Left kidney (tissue), 2 donors: ENCODE measurements around the gene IQSEC1. TPM values are rescaled to one million over a fixed set of nuclear protein-coding genes. Genes with fewer than 3 reads are reported as not detected.

ENCODE experiments used
- DNase-seq: peaks from one replicate; pipeline ENCODE4 v3.0.0-alpha.2; 2013
- polyA plus RNA-seq: library from polyadenylated mRNA; unstranded; fragments of 120-200 nt; gene quantifications from one replicate; pipeline ENCODE4 v1.2.1, GENCODE V29; 2013; ENCODE audit not compliant: insufficient read length

IQSEC1 gene
- polyA plus RNA-seq, 1 donor, result 32.1 TPM

DNA sequence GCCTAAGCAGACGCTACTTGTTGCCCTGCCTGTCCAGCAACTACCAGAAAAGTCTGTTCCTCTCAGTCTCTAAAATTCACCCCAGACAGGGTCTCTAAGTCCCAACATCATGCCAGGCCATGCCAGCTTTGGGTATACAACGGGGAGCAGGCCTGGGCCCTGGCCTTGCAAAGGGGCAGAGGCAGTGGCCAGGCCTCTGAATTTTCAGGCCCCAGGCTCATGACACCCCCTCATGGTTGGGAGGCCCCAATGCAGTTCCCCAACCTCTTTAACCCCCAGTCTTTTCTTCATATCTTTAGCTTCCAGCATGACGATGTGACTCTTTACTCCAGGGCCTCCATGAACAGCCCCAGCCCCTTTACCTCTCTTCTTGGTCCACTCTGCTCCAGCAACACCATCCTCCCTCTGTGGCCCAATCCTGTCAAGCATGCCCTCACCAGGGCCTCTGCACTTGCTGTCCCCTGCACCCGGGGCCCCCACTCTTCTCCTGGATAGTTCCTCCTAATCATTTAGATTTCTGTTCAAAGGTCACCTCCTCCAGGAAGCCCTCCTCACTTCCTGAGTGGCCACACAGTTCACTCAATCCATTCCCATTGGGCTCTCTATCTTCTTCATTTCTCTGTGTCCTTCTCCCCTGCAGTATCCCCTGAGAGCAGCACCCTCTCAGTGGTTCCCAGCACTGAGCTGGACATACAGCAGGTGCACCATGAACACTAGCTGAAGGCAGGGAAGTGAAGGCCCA, 4.8 kb downstream of the IQSEC1 start:
- DNase-seq, result no peak

- no peak for DNase-seq
These were observed 5.5 kb downstream of the IQSEC1 start for GRCh38 chr3:13067778-13068177.

DNA sequence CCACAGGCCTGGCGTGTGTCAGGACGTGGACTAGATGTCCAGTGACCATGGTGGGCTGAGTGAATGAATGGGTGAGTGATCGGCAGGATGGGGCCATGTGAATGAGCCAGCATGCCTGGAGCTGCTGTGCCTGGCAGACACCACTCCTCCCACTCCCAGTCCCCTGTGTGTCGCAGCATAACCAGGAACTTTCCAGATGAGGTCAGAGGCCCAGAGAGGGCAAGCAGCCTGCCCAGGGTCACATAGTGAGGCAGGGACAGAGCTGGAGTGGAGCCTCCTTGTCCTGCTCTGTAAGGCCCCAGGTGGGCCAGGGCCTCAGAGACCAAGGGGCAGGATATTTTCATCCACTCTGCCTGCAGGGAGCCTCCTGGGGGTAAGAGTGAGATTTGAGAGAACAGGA, 6.4 kb downstream of the IQSEC1 start:
- no peak for DNase-seq

DNA sequence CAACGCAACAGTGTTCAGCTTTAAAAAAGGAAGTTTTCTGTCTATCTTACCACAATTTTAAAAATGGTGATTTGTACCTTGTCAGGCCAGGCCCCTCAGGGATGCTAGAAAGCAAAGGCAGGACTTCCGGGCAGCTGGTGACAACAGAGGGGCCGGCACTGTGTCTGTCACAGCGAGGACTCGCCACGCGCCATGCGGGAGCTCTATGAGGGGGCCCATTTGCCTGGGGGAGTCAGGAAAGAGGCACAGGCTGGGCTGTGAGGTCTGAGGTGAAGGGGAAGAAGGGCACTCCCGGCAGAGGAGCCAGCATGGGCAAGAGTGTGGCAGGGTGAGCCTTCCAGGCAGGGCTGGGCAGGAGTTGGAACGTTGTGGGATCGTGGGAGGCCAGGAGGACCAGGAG, 7.0 kb downstream of the IQSEC1 start:
- no peak for DNase-seq

DNA sequence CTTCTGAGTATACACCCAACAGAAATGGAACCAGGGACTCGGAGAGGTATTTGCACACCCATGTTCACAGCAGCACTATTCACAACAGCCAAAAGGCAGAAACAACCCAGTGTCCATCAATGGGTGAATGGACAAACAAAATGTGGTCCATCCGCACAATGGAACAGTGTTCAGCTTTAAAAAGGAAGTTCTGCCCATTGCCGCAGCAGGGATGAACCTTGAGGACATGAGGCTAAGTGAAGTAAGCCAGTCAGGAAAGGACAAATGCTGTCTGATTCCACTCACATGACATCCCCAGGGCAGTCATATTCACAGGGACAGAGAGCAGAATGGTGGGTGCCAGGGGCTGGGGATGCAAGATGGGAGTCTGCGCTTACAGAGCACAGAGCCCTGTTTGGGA, 7.5 kb downstream of the IQSEC1 start:
- DNase-seq, result no peak

- no peak for DNase-seq
These were observed 8.3 kb downstream of the IQSEC1 start for GRCh38 chr3:13064964-13065363.

DNA sequence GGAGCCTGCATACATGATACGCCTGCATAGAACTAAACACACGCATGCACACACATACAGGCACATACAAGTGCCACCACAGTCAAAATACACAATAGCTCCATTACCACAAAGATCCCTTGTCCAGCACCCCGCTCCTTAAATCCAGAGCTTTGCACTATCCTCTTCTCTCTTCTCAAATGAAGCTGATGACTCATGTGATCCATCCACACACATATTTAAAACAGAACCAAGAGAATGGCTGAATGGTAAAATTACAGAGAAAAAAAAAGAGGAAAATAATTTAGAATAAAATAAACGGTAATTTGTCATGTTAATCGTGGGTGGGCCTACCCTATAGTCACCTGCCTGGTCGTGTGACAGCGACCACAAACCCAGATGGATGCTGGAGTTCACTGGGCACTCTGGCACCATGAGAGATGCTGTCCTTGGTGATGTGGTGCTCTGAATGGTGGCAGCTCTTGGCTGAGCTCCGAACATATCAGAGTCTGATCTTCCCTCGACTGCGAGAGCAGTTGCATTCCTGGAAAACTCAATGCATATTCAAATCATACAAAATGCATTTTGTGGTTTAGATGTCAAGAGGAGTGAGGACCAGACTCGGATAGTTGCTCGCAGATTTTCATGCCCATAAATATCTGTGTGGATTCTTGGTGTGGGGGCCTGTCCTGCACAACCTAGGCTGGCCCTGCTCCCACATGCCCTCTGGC, 8.9 kb downstream of the IQSEC1 start:
- DNase-seq, result no peak

- no peak for DNase-seq
These were observed 10.0 kb downstream of the IQSEC1 start for GRCh38 chr3:13063225-13063624.

DNA sequence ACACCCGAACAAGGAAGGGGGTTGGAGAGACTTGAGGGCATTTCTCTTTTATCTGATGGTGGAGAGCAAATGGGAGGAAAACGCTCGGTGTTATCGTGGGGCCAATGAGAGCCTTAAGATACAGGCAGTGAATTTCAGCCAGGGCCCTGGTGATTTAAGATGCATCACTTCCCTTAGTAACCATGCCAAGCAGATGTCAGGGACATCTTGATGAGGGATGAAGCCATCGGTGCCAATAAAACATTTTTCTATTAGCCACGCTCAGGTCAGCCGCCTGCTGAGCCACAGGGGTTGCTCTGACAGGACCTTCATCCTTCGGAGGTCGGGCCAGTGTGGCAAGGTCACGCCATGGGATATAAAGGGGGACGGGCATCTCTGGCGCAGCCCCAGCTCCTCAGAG, 10.6 kb downstream of the IQSEC1 start:
- no peak for DNase-seq

DNA sequence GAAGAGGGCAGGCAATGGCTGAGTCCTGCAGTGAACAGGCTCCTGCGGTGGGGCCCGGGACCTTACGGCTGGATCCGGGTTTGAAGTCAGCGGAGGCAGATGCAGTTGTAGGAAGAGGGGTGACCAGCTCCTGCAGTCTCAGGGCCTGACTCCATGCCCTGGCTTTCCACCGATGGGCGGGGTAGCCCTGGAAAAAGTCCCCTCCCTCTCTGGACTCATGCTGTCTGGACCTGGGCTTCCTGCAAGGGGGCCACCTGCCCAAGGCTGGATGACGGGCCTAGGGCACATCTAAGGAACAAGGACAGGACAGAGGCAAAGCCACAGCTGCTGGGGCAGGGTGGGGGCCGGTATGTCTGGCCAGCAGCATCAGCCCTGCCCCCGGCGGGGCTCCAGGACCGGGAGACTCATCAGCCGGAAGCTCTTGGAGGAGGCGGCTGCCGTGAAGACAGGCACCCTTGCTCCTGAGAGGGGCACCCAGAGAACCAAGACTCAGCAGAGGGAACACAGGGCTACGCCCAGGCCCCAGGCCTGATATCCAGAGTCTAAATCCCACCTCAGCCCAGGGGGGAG, 12.8 kb downstream of the IQSEC1 start:
- no peak for DNase-seq

DNA sequence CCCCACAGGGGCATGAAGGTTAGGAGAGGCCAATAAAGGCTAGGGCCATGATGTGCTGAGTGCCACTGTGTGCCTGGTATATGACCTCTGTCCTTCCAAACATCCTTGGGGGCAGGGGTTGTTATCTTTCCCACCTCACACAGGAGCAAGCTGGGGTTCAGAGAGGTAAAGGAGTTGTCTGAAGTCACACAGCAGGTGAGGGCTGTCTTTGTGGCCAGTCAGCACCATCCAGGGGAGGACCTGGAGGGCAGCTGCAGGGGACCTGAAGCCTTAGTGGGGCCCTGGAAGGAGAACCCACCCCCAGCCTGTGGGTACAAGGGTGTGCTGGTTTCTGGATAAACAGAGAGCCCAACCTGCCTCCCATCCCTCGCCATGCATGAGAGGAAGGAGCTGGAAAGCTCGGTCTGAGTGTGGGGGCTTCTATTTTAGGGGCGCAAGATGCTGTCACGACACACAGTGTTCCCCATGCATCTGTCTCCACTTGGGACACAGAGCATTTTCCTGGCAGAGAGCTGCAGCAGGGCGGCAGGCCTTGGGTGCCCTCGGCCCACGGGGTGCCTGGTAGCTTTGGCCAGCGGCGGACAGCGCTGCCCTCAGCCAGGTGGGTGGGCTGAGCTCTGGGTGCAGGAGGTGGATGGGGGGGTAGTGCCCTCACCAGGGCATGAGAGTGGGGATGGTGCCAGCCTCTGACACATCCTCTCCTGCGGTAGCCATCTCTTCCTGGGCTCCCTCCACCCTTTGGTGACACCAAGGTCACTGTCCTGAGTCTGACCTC, 14.7 kb downstream of the IQSEC1 start:
- no peak for DNase-seq

DNA sequence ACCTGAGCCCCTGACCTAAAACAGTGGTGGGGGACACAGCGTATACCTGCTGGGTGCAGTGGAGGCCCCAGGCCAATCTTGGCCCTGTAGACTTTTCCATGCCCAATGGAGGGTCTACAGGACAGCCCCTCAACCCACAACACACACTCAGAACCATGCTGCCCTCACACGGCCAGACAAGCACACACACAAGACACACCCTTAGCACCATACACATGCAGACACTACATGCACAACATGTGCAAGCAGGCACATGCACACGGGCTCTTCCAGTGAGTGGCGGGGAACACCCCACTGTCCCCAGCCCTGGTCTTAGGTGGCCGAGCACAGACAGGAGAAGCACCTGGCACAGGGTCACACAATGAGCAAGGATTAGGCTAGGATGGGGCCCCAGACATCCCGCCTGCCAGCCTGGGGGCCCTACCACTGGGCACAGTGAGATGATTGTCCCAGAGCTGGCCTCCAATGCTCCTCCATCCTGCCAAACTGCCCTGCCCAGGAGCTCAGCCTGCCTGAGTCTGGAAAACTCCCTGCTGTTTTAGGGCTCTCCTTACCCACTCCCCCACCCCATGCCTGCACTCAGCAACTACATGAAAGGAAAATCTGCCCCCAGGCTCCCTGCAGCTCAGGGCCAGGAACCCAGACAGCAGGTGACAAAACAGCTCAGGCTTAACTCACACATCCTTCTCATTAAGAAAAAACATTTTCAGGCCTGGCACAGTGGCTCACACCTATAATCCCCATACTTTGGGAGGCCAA, 15.8 kb downstream of the IQSEC1 start:
- DNase-seq, result no peak

GRCh38 chr3:13055634-13056033, 17.6 kb downstream of the IQSEC1 start:
- no peak for DNase-seq

- no peak for DNase-seq
These were observed 18.6 kb downstream of the IQSEC1 start for GRCh38 chr3:13054341-13055285.

- DNase-seq, result no peak
These were observed 19.3 kb downstream of the IQSEC1 start for GRCh38 chr3:13053893-13054292.

DNA sequence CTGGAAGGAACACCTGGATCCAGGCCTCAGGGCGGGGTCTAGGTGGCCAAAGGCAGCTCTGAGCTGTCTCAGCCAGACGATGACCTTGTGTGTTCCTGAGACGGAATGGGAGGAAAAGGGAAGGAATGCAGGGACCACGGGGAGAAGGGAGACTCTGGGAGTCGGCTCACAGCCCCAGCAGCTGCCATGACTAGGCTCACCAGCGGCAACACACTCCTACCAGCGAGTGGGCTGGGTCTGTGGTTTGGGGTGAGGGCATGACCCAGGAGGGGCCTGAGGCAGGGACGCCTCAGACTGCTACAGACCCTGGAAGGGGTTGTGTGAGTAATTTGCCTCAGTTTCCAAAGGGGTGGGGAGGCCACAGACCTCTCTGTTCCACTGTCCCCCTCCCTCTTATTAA, 19.8 kb downstream of the IQSEC1 start:
- DNase-seq, result no peak

DNA sequence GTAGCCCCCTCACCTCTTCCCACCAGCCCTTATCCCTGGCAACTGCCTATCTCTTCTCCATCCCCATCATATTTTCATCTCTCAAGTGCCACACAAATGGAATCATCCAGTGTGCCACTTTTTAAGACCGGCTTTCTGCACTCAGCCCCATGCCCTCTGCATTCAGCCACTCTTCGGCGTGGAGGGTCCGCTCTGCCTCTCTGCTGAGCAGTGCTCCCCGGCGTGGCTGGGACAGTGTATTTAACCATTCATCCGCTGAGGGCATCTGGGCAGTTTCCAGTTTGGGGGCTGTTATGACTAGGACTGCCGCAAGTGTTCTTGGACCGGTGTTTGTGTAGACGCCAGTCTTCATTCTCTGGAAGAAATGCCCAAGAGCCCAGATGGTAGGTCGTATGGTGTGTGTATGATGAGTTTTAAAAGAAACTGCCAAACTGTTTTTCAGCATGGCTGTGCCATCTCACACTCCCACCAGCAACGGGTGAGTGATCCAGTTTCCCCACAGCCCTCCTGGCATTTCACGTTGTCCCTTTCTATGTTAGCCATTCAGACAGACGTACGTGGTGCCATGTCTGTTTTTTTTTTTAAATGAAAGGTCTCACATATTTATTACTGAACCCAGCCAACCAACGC, 20.9 kb downstream of the IQSEC1 start:
- DNase-seq, result no peak

- no peak for DNase-seq
These were observed 21.6 kb downstream of the IQSEC1 start for GRCh38 chr3:13051581-13051980.

- no peak for DNase-seq
These were observed 22.2 kb downstream of the IQSEC1 start for GRCh38 chr3:13051066-13051465.

DNA sequence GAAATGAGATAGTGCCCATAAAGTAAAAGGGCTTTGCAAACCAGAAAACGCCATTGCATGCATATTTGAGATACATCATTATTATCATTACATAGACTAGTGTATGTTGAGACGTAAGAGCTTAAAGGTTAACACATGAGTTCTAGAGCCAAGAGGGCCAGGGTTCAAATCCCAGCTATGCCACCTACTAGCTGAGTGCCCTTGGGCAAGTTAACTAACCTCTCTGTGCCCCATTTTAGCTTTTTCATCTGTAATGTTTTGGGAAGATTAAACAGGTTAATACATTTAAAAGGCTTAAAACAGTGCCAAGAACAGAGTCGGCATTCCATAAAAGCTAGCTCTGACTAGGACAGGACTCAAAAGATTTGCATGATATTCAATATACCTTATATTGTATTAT, 22.8 kb downstream of the IQSEC1 start:
- no peak for DNase-seq
